DND-41 (cell line): ENCODE data around the gene SUCO.

Experiments used
- ATAC-seq: fragments of 200-7000 bp; cut with Tn5 transposase; 3 replicates; pipeline ENCODE4 v1.9.1; 2021; ENCODE audit warnings: low read depth; ENCODE audit not compliant: insufficient read depth
- DNase-seq: peaks from one replicate; pipeline ENCODE4 v3.0.0-alpha.2; 2020
- H2AFZ ChIP-seq: 2 replicates; pipeline ENCODE4 v1.6.0; 2012; ENCODE audit warnings: low read depth, low read length
- H3K27ac ChIP-seq: 2 replicates; pipeline ENCODE4 v1.5.1; 2012; ENCODE audit warnings: low read length, inconsistent platforms
- H3K27me3 ChIP-seq: fragments of 200-600 bp; sonication (generic); 2 replicates; pipeline ENCODE4 v1.6.0; 2012; ENCODE audit warnings: low read length, mild to moderate bottlenecking, inconsistent platforms; ENCODE audit not compliant: insufficient read depth, poor library complexity
- H3K36me3 ChIP-seq: 2 replicates; pipeline ENCODE4 v1.5.1; 2012; ENCODE audit warnings: low read length, inconsistent platforms; ENCODE audit not compliant: insufficient read depth
- H3K4me1 ChIP-seq: 2 replicates; pipeline ENCODE4 v1.5.1; 2012; ENCODE audit warnings: mild to moderate bottlenecking, low read length; ENCODE audit not compliant: insufficient read depth
- H3K4me2 ChIP-seq: 2 replicates; pipeline ENCODE4 v1.6.0; 2012; ENCODE audit warnings: mild to moderate bottlenecking, moderate library complexity, low read length, inconsistent platforms; ENCODE audit not compliant: insufficient read depth
- H3K4me3 ChIP-seq, 2 experiments: fragments of 200-600 bp in 1 of 2; shearing (Covaris generic) in 1 of 2; 2 replicates each; pipeline ENCODE4 v1.5.1; 2012 to 2016; ENCODE audit warnings: inconsistent platforms in 2 of 2, low read length in 2 of 2, mild to moderate bottlenecking in 2 of 2, low read depth in 1 of 2, moderate library complexity in 1 of 2
- H3K79me2 ChIP-seq: 2 replicates; pipeline ENCODE4 v1.6.0; 2012; ENCODE audit warnings: low read length, inconsistent platforms; ENCODE audit not compliant: insufficient read depth
- H3K9ac ChIP-seq: 2 replicates; pipeline ENCODE4 v1.6.0; 2012; ENCODE audit warnings: low read depth, mild to moderate bottlenecking, inconsistent platforms, low read length, moderate library complexity
- H3K9me3 ChIP-seq: 2 replicates; pipeline ENCODE4 v1.5.1; 2012; ENCODE audit warnings: low read length, moderate library complexity, mild to moderate bottlenecking, inconsistent platforms; ENCODE audit not compliant: insufficient read depth, severe bottlenecking
- H4K20me1 ChIP-seq: 2 replicates; pipeline ENCODE4 v1.6.0; 2012; ENCODE audit warnings: low read length; ENCODE audit not compliant: insufficient read depth
- EZH2 ChIP-seq: IDR thresholded peaks from 3 replicates; pipeline ENCODE4 v1.6.1; 2012; ENCODE audit warnings: borderline replicate concordance, low read depth, mild to moderate bottlenecking, moderate library complexity, low read length, inconsistent platforms; ENCODE audit not compliant: severe bottlenecking
- TF ChIP-seq, protein P1 (sequence below): IDR thresholded peaks from 2 replicates; pipeline ENCODE4 v1.5.1; 2012; ENCODE audit warnings: borderline replicate concordance, low read length, moderate library complexity, mild to moderate bottlenecking; ENCODE audit not compliant: poor library complexity, severe bottlenecking; ENCODE audit errors: extremely low read depth

Gene SUCO

DNA sequence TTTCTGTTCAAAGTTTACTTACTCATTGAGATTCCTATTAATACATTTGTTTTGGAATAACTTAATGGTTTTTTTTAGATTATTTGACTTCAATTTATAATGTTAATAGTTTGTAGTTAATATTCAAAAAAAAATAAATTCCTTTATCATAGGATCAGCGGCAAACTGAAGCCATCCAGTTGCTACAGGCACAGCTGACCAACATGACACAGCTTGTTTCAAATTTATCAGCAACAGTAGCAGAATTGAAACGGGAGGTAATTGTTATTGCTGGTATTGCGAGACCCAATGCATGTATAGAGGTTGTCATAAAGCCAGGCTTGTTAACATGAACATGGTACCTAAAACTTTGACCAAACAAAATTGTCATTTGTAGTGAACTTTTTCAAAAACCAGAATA, 67.0 kb downstream of the SUCO start:
- Histone ChIP-seq H3K4me2 (no peak overlapping the region), H3K79me2 (no peaks in the 10 kb centered on the region), H2AFZ (no peak overlapping the region), H3K27ac (no peak overlapping the region), H4K20me1 (no peaks in the 10 kb centered on the region), H3K9ac (no peak overlapping the region), H3K27me3 (no peaks in the 10 kb centered on the region), H3K4me3 (no peak overlapping the region), H3K4me1 (no peaks in the 10 kb centered on the region), H3K9me3 (no peaks in the 10 kb centered on the region), H3K36me3 (peaks cover 67% of the 10 kb centered on the region)
- no peak for TF ChIP-seq EZH2
- TF ChIP-seq, protein P1, sequence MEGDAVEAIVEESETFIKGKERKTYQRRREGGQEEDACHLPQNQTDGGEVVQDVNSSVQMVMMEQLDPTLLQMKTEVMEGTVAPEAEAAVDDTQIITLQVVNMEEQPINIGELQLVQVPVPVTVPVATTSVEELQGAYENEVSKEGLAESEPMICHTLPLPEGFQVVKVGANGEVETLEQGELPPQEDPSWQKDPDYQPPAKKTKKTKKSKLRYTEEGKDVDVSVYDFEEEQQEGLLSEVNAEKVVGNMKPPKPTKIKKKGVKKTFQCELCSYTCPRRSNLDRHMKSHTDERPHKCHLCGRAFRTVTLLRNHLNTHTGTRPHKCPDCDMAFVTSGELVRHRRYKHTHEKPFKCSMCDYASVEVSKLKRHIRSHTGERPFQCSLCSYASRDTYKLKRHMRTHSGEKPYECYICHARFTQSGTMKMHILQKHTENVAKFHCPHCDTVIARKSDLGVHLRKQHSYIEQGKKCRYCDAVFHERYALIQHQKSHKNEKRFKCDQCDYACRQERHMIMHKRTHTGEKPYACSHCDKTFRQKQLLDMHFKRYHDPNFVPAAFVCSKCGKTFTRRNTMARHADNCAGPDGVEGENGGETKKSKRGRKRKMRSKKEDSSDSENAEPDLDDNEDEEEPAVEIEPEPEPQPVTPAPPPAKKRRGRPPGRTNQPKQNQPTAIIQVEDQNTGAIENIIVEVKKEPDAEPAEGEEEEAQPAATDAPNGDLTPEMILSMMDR, result no peak
- DNase-seq (no peak), ATAC-seq (no peak)

- Histone ChIP-seq H3K36me3 (peaks cover 72% of the 10 kb centered on the region), H3K9me3 (no peaks in the 10 kb centered on the region), H3K4me1 (no peaks in the 10 kb centered on the region), H3K4me3 (no peak overlapping the region), H4K20me1 (no peaks in the 10 kb centered on the region), H3K27me3 (no peaks in the 10 kb centered on the region), H3K79me2 (no peaks in the 10 kb centered on the region), H3K9ac (no peak overlapping the region), H3K27ac (no peak overlapping the region), H2AFZ (no peak overlapping the region), H3K4me2 (no peak overlapping the region)
- ATAC-seq (no peak), DNase-seq (no peak)
- TF ChIP-seq, protein P1, result no peak
- no peak for TF ChIP-seq EZH2
These were observed 67.7 kb downstream of the SUCO start for GRCh38 chr1:172600615-172601014.

DNA sequence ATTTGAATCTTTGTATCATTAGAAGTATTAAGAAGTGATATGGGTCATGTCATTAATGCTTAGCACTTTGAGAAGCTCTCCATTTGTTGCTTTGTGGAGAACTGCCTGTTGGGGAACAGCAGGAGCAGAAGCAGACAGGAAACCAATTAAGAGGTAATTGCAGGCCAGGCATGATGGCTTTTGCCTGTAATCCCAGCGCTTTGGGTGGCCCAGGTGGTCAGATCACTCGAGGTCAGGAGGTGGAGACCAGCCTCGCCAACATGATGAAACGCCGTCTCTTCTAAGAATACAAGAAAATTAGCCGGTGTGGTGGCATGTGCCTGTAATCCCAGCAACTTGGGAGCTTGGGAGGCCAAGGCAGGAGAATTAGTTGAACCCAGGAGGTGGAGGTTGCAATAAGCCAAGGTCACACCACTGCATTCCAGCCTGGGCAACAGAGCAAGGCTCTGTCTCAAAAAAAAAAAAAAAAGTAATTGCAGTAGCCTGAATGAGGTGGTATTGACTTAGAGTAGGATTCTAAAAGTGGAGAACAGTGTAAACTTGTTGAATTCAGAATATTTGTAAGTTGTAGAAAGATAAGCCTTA, 68.2 kb downstream of the SUCO start:
- no peak overlapping the region for H3K27ac ChIP-seq
- DNase-seq, result no peak
- H2AFZ ChIP-seq, result no peak overlapping the region
- no peaks in the 10 kb centered on the region for H3K4me1 ChIP-seq
- no peak overlapping the region for H3K4me3 ChIP-seq
- no peaks in the 10 kb centered on the region for H4K20me1 ChIP-seq
- no peak for ATAC-seq
- peaks cover 68% of the 10 kb centered on the region for H3K36me3 ChIP-seq
- no peak overlapping the region for H3K9ac ChIP-seq
- H3K79me2 ChIP-seq, result no peaks in the 10 kb centered on the region
- H3K9me3 ChIP-seq, result no peaks in the 10 kb centered on the region
- no peaks in the 10 kb centered on the region for H3K27me3 ChIP-seq
- TF ChIP-seq EZH2, result no peak
- TF ChIP-seq, protein P1, result no peak
- H3K4me2 ChIP-seq, result no peak overlapping the region

GRCh38 chr1:172602706-172603105, 69.8 kb downstream of the SUCO start:
- H3K27me3 ChIP-seq, result no peaks in the 10 kb centered on the region
- H3K9ac ChIP-seq, result no peak overlapping the region
- H4K20me1 ChIP-seq, result no peaks in the 10 kb centered on the region
- no peaks in the 10 kb centered on the region for H3K79me2 ChIP-seq
- H3K27ac ChIP-seq, result no peak overlapping the region
- peaks cover 56% of the 10 kb centered on the region for H3K36me3 ChIP-seq
- DNase-seq, result no peak
- H3K4me2 ChIP-seq, result no peak overlapping the region
- no peaks in the 10 kb centered on the region for H3K9me3 ChIP-seq
- no peak for ATAC-seq
- H3K4me3 ChIP-seq, result no peak overlapping the region
- TF ChIP-seq, protein P1, result no peak
- TF ChIP-seq EZH2, result no peak
- no peaks in the 10 kb centered on the region for H3K4me1 ChIP-seq
- no peak overlapping the region for H2AFZ ChIP-seq
